Activated CD8-positive, alpha-beta memory T cell treated with anti-CD3 and anti-CD28 coated beads, Interleukin-2, amount 10 ng/mL, durations not matched to agents 7 days and 5 days (primary cell): ENCODE data around the gene DPM3. TPM values are rescaled to one million over a fixed set of nuclear protein-coding genes. Genes with fewer than 3 reads are reported as not detected.
"Not testable (repeated sequence)": the region's sequence is repeated elsewhere in the genome, so short reads cannot be mapped to it uniquely, and the experiment has no call there.

ENCODE experiments used
- ATAC-seq: fragments of 150-1000 bp; cut with Tn5 transposase; one replicate; pipeline ENCODE4 v1.10.0; 2021; ENCODE audit warnings: moderate library complexity
- CTCF ChIA-PET: fragments of 350-600 bp; sonication (Branson Sonifier 250); formaldehyde crosslinking; loops from one replicate; lab custom pipeline; 2021; ENCODE audit warnings: antibody characterized with exemption; lab: Charles Lee
- DNase-seq: peaks from one replicate; pipeline ENCODE4 v3.0.0-alpha.2; 2020
- H3K27ac Mint-ChIP-seq: one replicate; pipeline ENCODE4 v1.8.0; 2021; ENCODE audit warnings: mild to moderate bottlenecking, mixed read lengths
- H3K27me3 Mint-ChIP-seq: one replicate; pipeline ENCODE4 v1.8.0; 2021; ENCODE audit warnings: mixed read lengths
- H3K36me3 Mint-ChIP-seq: one replicate; pipeline ENCODE4 v1.8.0; 2021; ENCODE audit warnings: mild to moderate bottlenecking, mixed read lengths
- H3K4me1 Mint-ChIP-seq: one replicate; pipeline ENCODE4 v1.8.0; 2021; ENCODE audit warnings: mixed read lengths
- H3K4me3 Mint-ChIP-seq: one replicate; pipeline ENCODE4 v1.8.0; 2021; ENCODE audit warnings: mild to moderate bottlenecking, moderate library complexity, mixed read lengths
- H3K9me3 Mint-ChIP-seq: one replicate; pipeline ENCODE4 v1.8.0; 2022; ENCODE audit warnings: low read depth, mixed read lengths
- total RNA-seq, 2 experiments: library from RNA; stranded (reverse); gene quantifications; one replicate each; pipeline ENCODE4 v1.2.3, GENCODE V29; 2021

Gene DPM3
- total RNA-seq, 2 experiments from 2014 or later, result 54.2 to 57.0 TPM

DNA sequence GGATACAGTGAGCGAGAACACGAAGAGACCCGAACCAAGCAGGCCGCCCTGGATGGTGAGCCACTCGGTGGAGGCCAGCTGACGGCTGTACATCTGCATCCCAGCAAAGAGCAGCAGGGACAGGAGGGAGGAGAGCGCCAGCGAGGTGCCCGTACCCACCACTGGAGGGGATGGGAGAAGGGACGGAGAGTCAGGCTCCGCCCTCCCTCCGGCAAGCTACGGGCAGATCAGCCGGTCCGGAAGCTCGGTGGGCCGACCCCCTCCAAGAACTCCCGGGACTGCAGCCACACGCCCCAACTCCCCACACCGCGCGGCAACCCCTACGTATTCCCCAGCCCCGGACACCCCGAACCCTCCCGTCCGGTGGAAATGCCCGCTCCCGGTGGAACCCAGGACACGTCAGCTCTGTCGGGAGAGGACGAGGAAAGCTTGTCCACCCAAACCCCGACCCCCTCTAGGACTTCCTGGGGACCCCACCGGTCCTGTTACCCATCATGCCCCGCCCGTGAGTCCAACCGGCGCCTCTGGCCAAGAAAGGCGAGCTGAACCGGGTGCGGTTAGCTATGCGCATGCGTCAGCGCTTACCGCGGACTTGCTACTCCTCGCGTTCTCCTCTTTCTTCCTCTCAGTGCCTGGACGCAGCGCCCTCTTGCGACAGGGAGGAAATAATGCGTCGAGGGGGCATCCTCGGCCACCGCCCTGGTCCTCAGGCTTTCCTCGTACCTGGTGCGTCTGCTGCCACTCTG is 32.6 kb upstream of the DPM3 start, which contains the start of gene KRTCAP2:
TSS of gene KRTCAP2 (minus strand) at position 573 of the 746 bp plus-strand sequence. CDS start at position 493, 80 bp downstream.
- Mint-ChIP-seq H3K4me3 (peak within 1 kb of the TSS; percentile 82), H3K4me1 (peaks cover 51% of the 10 kb centered on the region), H3K27ac (peak within 1 kb of the TSS; percentile 90), H3K27me3 (no peaks in the 10 kb centered on the region), H3K9me3 (no peaks in the 10 kb centered on the region), H3K36me3 (peaks cover 10% of the 10 kb centered on the region)
- CTCF ChIA-PET, result interaction anchor here (0.6 to 13.0 kb wide), 52 partner anchors 8 to 1622 kb away, joined by 3 to 295 read pairs (median 4); partner anchors contain the start of genes ADAM15, DPM3, EFNA4 and FLAD1
- peak; percentile 84 for ATAC-seq
- DNase-seq, result peak; percentile 98

DNA sequence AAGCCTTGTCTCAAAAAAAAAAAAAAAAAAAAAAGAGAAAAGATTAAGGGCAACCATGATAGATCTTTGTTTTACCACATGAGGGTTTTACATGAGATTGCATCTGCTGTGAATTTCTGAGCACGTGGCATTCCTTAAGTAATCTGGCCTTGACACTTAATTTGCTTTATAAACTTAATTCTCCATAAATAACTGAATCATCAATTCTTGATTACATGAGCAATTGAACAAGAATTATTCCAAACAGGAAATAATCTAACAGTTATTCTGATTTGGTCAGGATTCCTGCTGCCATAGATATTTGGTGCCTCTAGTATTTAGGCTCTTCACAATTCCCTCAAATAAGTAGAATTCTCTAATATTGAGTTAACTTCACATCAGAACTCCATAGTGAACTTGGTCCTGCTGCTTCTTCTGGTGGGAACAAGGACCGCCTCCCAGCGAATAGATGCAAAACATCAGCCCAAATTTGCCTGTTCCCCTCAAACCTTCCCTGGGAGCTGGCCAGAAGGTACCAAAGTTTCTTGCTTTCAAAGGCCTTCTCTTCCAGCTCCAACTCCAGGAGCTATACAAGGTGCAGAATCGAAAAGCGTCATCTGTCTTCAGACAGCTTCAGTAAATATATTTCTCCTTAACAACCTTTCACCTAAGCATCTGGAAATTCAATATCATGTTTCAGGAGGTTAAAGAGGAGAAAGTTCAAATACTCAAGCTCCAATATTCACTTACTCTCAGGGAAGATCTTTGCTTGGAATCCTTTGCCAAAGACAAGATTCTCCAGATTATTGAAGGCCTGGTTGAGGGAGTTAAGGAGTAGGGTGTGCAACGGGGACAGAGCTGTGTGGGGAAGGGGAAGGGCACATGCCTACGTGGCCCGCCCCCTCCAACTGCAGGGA is 31.8 kb upstream of the DPM3 start:
- CTCF ChIA-PET, result interaction anchor here (0.7 to 13.0 kb wide), 38 partner anchors 10 to 1623 kb away, joined by 3 to 295 read pairs (median 6); partner anchors contain the start of genes ADAM15, DPM3, EFNA4 and LMNA
- Mint-ChIP-seq H3K9me3 (no peaks in the 10 kb centered on the region), H3K27ac (peak overlapping the region; percentile 90), H3K36me3 (peaks cover 8% of the 10 kb centered on the region), H3K4me3 (peak overlapping the region; percentile 82), H3K27me3 (no peaks in the 10 kb centered on the region), H3K4me1 (peaks cover 56% of the 10 kb centered on the region)
- ATAC-seq, result peak; percentile 32
- peak; percentile 38 for DNase-seq

DNA sequence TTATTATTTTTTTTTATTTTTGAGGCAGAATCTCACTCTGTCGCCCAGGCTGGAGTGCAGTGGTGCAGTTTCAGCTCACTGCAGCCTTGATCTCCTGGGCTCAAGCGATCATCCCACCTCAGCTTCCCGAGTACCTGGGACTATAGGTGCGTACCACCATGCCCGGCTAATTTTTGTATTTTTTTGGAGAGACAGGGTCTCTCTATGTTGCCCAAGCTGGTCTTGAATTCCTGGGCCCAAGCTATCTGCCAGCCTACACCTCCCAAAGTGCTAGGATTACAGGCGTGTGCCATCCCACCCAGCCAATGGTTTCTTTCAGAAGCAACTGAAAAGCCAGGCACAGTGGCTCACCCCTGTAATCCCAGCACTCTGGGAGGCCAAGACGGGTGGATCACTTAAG is 30.5 kb upstream of the DPM3 start:
- peak; percentile 38 for DNase-seq
- no peak overlapping the region for H3K4me3 Mint-ChIP-seq
- H3K27ac Mint-ChIP-seq, result no peak overlapping the region
- H3K9me3 Mint-ChIP-seq, result no peaks in the 10 kb centered on the region
- CTCF ChIA-PET, result interaction anchor here (0.7 to 13.0 kb wide), 5 partner anchors 22 to 86 kb away, joined by 3 to 295 read pairs (median 117); no protein-coding TSS in a partner anchor
- ATAC-seq, result no peak
- peaks cover 8% of the 10 kb centered on the region for H3K36me3 Mint-ChIP-seq
- no peaks in the 10 kb centered on the region for H3K27me3 Mint-ChIP-seq
- peaks cover 47% of the 10 kb centered on the region for H3K4me1 Mint-ChIP-seq

DNA sequence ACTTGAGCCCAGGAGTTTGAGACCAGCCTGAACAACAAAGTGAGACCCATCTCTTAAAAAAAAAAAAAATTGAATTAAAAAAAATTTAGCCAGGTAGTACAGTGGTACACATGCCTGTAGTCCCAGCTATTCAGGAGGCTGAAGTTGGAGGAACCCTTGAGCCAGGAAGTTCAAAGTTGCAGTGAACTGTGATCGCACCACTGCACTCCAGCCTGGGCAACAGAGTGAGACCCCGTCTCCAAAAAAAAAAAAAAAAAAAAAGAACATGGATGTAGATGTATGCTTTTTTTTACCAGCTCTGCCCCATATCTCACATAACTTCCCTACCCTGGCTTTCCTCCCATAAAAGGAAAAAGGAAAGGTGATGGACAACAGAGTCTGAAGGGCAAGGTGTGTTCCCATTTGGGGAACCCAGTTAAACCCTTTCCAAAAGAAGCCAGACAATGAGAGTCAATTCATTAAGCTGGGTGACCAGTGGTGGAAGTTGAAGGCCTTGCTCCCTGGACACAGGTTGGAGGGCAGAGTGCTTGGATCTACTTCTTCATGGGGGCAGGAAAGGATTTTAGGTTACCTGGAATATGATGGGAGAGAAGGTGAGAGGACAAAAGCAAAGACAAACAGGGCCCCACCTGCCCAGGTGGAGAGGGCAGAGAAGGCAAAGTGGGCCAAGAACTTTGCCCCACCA is 29.9 kb upstream of the DPM3 start:
- H3K27ac Mint-ChIP-seq, result no peak overlapping the region
- no peaks in the 10 kb centered on the region for H3K27me3 Mint-ChIP-seq
- H3K36me3 Mint-ChIP-seq, result peaks cover 8% of the 10 kb centered on the region
- CTCF ChIA-PET, result interaction anchor here (1.2 to 13.0 kb wide), 6 partner anchors 23 to 106 kb away, joined by 3 to 295 read pairs (median 90); no protein-coding TSS in a partner anchor
- peaks cover 41% of the 10 kb centered on the region for H3K4me1 Mint-ChIP-seq
- DNase-seq (peak; percentile 29), ATAC-seq (no peak)
- no peaks in the 10 kb centered on the region for H3K9me3 Mint-ChIP-seq
- no peak overlapping the region for H3K4me3 Mint-ChIP-seq

DNA sequence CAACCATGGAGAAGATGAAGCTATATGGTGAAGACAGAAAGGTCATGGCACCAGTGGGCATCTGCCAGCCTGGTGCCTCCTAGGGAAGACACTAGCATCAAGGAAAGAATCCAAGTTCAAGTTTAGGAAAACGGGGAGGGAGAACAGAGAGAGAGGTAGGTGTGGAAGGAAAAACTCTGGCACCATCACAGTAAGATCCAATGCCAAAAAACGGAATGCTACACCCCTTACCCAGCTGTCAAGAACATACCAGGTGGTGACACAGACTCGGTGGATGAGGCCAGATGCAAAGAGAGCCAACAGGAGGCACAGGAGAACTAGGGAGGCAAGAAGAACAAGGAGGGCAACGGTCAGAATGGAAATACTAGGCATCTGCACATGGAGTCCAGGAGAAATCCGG is 29.2 kb upstream of the DPM3 start:
- no peak overlapping the region for H3K27ac Mint-ChIP-seq
- peaks cover 8% of the 10 kb centered on the region for H3K36me3 Mint-ChIP-seq
- H3K4me3 Mint-ChIP-seq, result no peak overlapping the region
- CTCF ChIA-PET, result interaction anchor here (0.8 to 13.0 kb wide), 8 partner anchors 22 to 105 kb away, joined by 3 to 295 read pairs (median 20); partner anchors contain the start of gene SLC50A1
- peaks cover 35% of the 10 kb centered on the region for H3K4me1 Mint-ChIP-seq
- DNase-seq, result peak; percentile 18
- no peaks in the 10 kb centered on the region for H3K27me3 Mint-ChIP-seq
- no peaks in the 10 kb centered on the region for H3K9me3 Mint-ChIP-seq
- no peak for ATAC-seq

DNA sequence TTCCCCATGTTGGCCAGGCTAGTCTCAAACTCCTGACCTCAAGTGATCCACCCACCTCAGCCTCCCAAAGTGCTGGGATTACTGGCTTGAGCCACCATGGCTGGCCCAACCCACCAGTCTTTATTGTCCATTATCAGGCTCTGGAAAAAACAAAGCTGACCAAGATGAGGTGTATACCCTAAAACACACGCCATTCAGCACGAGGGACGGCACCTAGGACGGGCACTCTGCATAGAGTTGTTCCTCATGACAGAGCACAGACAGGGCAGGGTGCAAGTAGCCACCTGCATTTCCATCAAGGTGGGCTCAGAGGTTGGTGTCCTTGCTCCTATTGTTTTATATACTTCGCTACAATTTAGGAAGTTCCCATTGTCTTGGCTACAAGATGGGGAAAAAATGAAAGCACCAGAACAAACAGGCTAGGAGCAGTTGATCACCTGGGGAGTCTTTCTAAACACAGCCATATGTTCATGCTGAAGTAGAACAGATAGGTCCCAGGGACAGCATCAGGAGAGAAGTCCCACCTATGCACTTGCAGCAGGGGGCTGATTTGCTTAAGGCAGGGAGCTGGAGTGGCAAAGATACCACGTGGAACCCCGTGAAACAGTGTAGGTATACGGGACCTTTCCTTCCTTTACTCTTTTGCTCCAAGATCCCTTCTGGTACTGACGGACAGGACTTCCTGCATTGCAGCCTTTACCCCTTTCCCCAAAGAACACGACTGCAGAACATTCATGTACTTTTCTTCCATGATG is 28.3 kb upstream of the DPM3 start:
- CTCF ChIA-PET, result interaction anchor here (0.6 to 13.0 kb wide), 29 partner anchors 9 to 385 kb away, joined by 3 to 295 read pairs (median 5); partner anchors contain the start of genes DPM3 and SLC50A1
- no peaks in the 10 kb centered on the region for H3K27me3 Mint-ChIP-seq
- H3K36me3 Mint-ChIP-seq, result peaks cover 8% of the 10 kb centered on the region
- no peak overlapping the region for H3K4me3 Mint-ChIP-seq
- DNase-seq (peak; percentile 33), ATAC-seq (no peak)
- H3K9me3 Mint-ChIP-seq, result no peaks in the 10 kb centered on the region
- peaks cover 32% of the 10 kb centered on the region for H3K4me1 Mint-ChIP-seq
- no peak overlapping the region for H3K27ac Mint-ChIP-seq

DNA sequence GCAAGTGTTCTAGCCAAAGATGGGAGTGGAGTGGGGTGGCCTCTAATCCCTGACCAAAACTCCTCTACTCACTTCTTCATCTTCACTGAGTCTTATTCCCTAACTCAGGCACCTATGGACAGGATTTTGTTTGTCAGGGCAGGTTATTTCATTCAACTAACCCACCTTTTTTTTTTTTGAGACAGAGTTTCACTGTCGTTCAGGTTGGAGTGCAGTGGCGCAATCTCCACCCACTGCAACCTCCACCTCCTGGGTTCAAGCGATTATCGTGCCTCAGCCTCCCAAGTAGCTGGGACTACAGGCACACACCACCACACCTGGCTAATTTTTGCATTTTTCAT is 27.7 kb upstream of the DPM3 start:
- Mint-ChIP-seq H3K4me1 (peaks cover 27% of the 10 kb centered on the region), H3K27ac (peak overlapping the region; percentile 45)
- H3K9me3 Mint-ChIP-seq, H3K36me3 Mint-ChIP-seq, H3K27me3 Mint-ChIP-seq, ATAC-seq, H3K4me3 Mint-ChIP-seq: not testable (repeated sequence)
- DNase-seq, result peak; percentile 31
- CTCF ChIA-PET, result interaction anchor here (0.6 to 13.0 kb wide), 34 partner anchors 9 to 386 kb away, joined by 3 to 295 read pairs (median 5); partner anchors contain the start of genes ADAM15, DPM3 and SLC50A1

DNA sequence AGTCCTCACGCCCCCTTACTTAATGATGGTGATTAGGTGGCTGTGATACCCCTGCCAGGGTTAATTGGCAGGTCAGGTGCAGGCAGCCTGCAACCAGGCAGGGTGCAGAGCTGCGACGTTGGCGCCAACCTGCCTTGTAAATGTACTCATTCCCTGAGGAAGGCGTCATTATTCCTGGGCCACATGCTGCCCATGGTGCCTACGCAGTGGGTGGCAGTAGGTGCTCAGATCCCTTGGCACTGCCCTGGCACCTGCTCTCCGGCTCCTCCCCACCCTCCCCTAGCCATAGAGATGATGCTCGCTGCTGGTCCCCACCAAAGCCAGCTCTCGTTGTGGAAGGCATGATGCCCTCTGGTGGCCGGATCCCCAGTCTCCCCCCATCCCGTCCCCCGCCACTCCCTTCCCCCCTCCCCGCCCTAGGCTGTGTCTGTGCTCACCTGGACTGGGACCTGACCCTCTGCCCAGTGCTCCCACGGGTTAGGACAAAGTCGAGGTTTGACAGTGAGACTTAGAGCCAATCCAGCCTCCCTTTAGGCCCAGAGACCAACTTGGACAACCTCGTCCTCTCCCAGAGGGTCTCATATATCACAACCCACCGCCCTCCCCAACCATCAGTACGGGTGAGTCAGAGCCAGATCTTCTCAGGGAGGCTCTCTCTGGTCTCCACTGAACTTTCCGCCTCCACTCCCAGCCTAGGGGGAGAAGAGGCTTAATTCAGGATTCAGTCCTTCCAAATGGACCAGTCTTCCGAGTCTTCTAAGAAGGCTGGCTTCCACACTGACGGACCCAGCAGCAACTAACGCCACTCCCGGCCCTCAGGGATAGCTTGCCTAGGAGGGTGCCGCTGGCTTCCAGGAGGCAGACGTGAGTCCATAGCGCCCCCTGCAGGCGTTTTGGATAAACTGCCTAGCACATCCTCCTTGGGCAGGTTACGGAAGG is 27.1 kb upstream of the DPM3 start:
- Mint-ChIP-seq H3K36me3 (peaks cover 8% of the 10 kb centered on the region), H3K27me3 (no peaks in the 10 kb centered on the region), H3K27ac (peak overlapping the region; percentile 45), H3K4me1 (peaks cover 25% of the 10 kb centered on the region), H3K9me3 (no peaks in the 10 kb centered on the region), H3K4me3 (peak overlapping the region; percentile 44)
- CTCF ChIA-PET, result interaction anchor here (0.6 to 13.0 kb wide), 35 partner anchors 10 to 180 kb away, joined by 3 to 295 read pairs (median 5); partner anchors contain the start of genes ADAM15, DPM3 and SLC50A1
- ATAC-seq, result peak; percentile 80
- peak; percentile 92 for DNase-seq

DNA sequence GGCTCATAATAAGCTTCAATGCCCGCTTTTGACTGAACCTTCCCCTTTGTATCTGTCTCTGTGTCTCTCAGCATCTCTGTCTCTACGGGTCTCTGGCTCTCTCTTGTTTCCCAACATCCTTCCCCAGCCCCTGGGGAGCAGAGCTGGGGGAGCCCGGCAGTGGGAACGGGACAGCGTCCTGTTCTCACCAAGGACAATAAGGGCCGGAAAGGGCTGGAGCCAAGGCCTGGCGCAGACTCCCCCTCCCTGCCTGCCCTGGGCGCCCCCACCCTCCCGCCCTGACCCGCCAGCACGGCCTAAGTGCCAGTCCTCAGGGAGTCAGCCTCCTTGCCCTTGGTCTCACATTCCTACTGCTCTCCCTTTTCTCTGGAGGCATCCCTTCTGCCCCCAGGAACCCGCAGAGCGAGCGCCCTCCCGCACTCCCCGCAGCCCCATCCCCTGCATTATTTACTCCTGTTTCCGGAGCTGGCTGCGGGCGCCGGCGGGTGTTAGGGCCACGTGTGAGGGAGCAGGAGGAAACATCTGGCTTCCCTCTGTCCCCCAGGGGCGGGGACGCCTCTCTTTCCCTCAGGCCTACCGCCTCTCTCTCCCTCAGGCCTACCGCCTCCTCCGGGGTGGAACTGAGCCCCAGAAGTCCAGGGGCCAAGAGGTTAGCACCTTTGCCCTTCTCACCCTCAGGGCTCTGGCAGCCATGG is 26.3 kb upstream of the DPM3 start:
- Mint-ChIP-seq H3K4me3 (no peak overlapping the region), H3K9me3 (no peaks in the 10 kb centered on the region), H3K4me1 (peaks cover 18% of the 10 kb centered on the region), H3K27ac (no peak overlapping the region), H3K36me3 (peaks cover 8% of the 10 kb centered on the region), H3K27me3 (no peaks in the 10 kb centered on the region)
- DNase-seq (peak; percentile 31), ATAC-seq (no peak)
- CTCF ChIA-PET, result interaction anchor here (0.8 to 13.0 kb wide), 22 partner anchors 11 to 150 kb away, joined by 3 to 295 read pairs (median 6); partner anchors contain the start of genes ADAM15 and SLC50A1

DNA sequence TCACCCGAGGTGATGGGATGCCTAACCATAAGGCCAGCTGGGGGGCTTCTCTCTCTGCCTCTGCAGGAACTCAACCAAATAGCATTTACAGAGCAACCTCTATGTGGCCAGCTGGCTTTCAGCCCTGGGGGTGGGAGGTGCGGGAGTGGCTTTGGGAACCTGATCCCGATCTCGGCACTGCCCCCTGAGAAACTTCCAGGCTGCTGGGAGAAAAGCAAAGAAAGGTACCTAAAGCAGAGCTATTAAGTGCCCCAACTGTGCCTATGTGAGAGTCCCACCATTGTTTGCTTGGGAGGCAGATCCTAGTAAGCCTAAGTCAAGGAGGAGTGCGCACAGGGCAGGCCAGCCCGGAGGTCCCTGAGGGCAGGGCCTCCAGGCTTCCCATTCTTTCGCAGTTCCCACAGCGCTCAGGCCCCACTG is 25.7 kb upstream of the DPM3 start:
- H3K27ac Mint-ChIP-seq, result no peak overlapping the region
- ATAC-seq (no peak), DNase-seq (no peak)
- H3K4me1 Mint-ChIP-seq, result peaks cover 14% of the 10 kb centered on the region
- H3K9me3 Mint-ChIP-seq, result no peaks in the 10 kb centered on the region
- no peak overlapping the region for H3K4me3 Mint-ChIP-seq
- CTCF ChIA-PET, result interaction anchor here (0.8 to 13.0 kb wide), 9 partner anchors 10 to 104 kb away, joined by 3 to 295 read pairs (median 10); no protein-coding TSS in a partner anchor
- H3K36me3 Mint-ChIP-seq, result peaks cover 8% of the 10 kb centered on the region
- no peaks in the 10 kb centered on the region for H3K27me3 Mint-ChIP-seq
